Measurements from ENCODE around the gene TNFSF11.
"Not testable (repeated sequence)": the region's sequence is repeated elsewhere in the genome, so short reads cannot be mapped to it uniquely, and the experiment has no call there.

The TNFSF11 gene

GRCh38 chr13:42551611-42552010, 22.3 kb upstream of the TNFSF11 start:
- no peaks in the 10 kb centered on the region for H4K20me1 ChIP-seq (ENCODE audit: insufficient read depth, low read length)
- H3K9ac ChIP-seq (ENCODE audit: low read depth, low read length), result no peak overlapping the region
- no peak overlapping the region for H3K27ac ChIP-seq (ENCODE audit: low read length)
- no peaks in the 10 kb centered on the region for H3K9me3 ChIP-seq (ENCODE audit: insufficient read depth, low read length, severe bottlenecking)
- no peak overlapping the region for H3K4me3 ChIP-seq (ENCODE audit: low read depth in 1 of 2, low read length in 2 of 2)
- no peaks in the 10 kb centered on the region for H3K36me3 ChIP-seq (ENCODE audit: insufficient read depth, low read length)
- no peak for TF ChIP-seq EZH2 (IDR thresholded peaks at IDR 0.05; ENCODE audit: borderline replicate concordance, low read depth, low read length, severe bottlenecking)
- no peak for TF ChIP-seq CTCF (IDR thresholded peaks at IDR 0.05; ENCODE audit: borderline replicate concordance, extremely low read depth, low read length, poor library complexity, severe bottlenecking)
- no peak overlapping the region for H2AFZ ChIP-seq (ENCODE audit: low read depth, low read length)
- no peaks in the 10 kb centered on the region for H3K4me1 ChIP-seq (ENCODE audit: insufficient read depth, low read length)
- DNase-seq (no peak), ATAC-seq (ENCODE audit: insufficient read depth, low read depth) (no peak)
- no peak overlapping the region for H3K4me2 ChIP-seq (ENCODE audit: insufficient read depth, low read length)
- no peaks in the 10 kb centered on the region for H3K79me2 ChIP-seq (ENCODE audit: insufficient read depth, low read length)
- no peaks in the 10 kb centered on the region for H3K27me3 ChIP-seq (ENCODE audit: insufficient read depth, low read length, poor library complexity)

- TF ChIP-seq CTCF (IDR thresholded peaks at IDR 0.05; ENCODE audit: borderline replicate concordance, extremely low read depth, low read length, poor library complexity, severe bottlenecking), result no peak
- no peak for TF ChIP-seq EZH2 (IDR thresholded peaks at IDR 0.05; ENCODE audit: borderline replicate concordance, low read depth, low read length, severe bottlenecking)
- H3K4me2 ChIP-seq (ENCODE audit: insufficient read depth, low read length), result no peak overlapping the region
- no peak for ATAC-seq (ENCODE audit: insufficient read depth, low read depth)
These were observed 20.6 kb upstream of the TNFSF11 start for GRCh38 chr13:42553098-42554046.

GRCh38 chr13:42559057-42559456, 14.9 kb upstream of the TNFSF11 start:
- no peak overlapping the region for H3K4me2 ChIP-seq (ENCODE audit: insufficient read depth, low read length)
- H3K9ac ChIP-seq (ENCODE audit: low read depth, low read length), result no peak overlapping the region
- no peaks in the 10 kb centered on the region for H3K27me3 ChIP-seq (ENCODE audit: insufficient read depth, low read length, poor library complexity)
- no peak overlapping the region for H3K4me3 ChIP-seq (ENCODE audit: low read depth in 1 of 2, low read length in 2 of 2)
- no peaks in the 10 kb centered on the region for H3K9me3 ChIP-seq (ENCODE audit: insufficient read depth, low read length, severe bottlenecking)
- H3K36me3 ChIP-seq (ENCODE audit: insufficient read depth, low read length), result no peaks in the 10 kb centered on the region
- ATAC-seq (ENCODE audit: insufficient read depth, low read depth), result no peak
- H3K79me2 ChIP-seq (ENCODE audit: insufficient read depth, low read length), result no peaks in the 10 kb centered on the region
- H3K27ac ChIP-seq (ENCODE audit: low read length), result no peak overlapping the region
- no peaks in the 10 kb centered on the region for H3K4me1 ChIP-seq (ENCODE audit: insufficient read depth, low read length)
- DNase-seq, result no peak
- no peaks in the 10 kb centered on the region for H4K20me1 ChIP-seq (ENCODE audit: insufficient read depth, low read length)
- no peak overlapping the region for H2AFZ ChIP-seq (ENCODE audit: low read depth, low read length)
- TF ChIP-seq EZH2 (IDR thresholded peaks at IDR 0.05; ENCODE audit: borderline replicate concordance, low read depth, low read length, severe bottlenecking), result no peak

More at GRCh38 chr13:42553098-42554046, 20.6 kb upstream of the TNFSF11 start:
- Histone ChIP-seq H3K9me3 (ENCODE audit: insufficient read depth, low read length, severe bottlenecking) (no peaks in the 10 kb centered on the region), H3K27me3 (ENCODE audit: insufficient read depth, low read length, poor library complexity) (no peaks in the 10 kb centered on the region), H3K27ac (ENCODE audit: low read length) (no peak overlapping the region), H3K9ac (ENCODE audit: low read depth, low read length) (no peak overlapping the region), H3K79me2 (ENCODE audit: insufficient read depth, low read length) (no peaks in the 10 kb centered on the region), H3K4me1 (ENCODE audit: insufficient read depth, low read length) (no peaks in the 10 kb centered on the region), H4K20me1 (ENCODE audit: insufficient read depth, low read length) (no peaks in the 10 kb centered on the region), H3K36me3 (ENCODE audit: insufficient read depth, low read length) (no peaks in the 10 kb centered on the region), H2AFZ (ENCODE audit: low read depth, low read length) (no peak overlapping the region), H3K4me3 (ENCODE audit: low read depth in 1 of 2, low read length in 2 of 2) (no peak overlapping the region)
- no peak for DNase-seq

GRCh38 chr13:42559573-42560218, 14.3 kb upstream of the TNFSF11 start:
- H2AFZ ChIP-seq (ENCODE audit: low read depth, low read length); H3K27me3 ChIP-seq (ENCODE audit: insufficient read depth, low read length, poor library complexity); ATAC-seq (ENCODE audit: insufficient read depth, low read depth); H3K9me3 ChIP-seq (ENCODE audit: insufficient read depth, low read length, severe bottlenecking); H3K9ac ChIP-seq (ENCODE audit: low read depth, low read length); H3K4me3 ChIP-seq (ENCODE audit: low read depth in 1 of 2, low read length in 2 of 2); H3K79me2 ChIP-seq (ENCODE audit: insufficient read depth, low read length); H3K4me1 ChIP-seq (ENCODE audit: insufficient read depth, low read length); H3K4me2 ChIP-seq (ENCODE audit: insufficient read depth, low read length); DNase-seq; H3K27ac ChIP-seq (ENCODE audit: low read length); H3K36me3 ChIP-seq (ENCODE audit: insufficient read depth, low read length); H4K20me1 ChIP-seq (ENCODE audit: insufficient read depth, low read length): not testable (repeated sequence)

- H3K9ac ChIP-seq (ENCODE audit: low read depth, low read length); H4K20me1 ChIP-seq (ENCODE audit: insufficient read depth, low read length); H3K27ac ChIP-seq (ENCODE audit: low read length); H3K36me3 ChIP-seq (ENCODE audit: insufficient read depth, low read length); H3K27me3 ChIP-seq (ENCODE audit: insufficient read depth, low read length, poor library complexity); H3K4me1 ChIP-seq (ENCODE audit: insufficient read depth, low read length); DNase-seq; H3K4me3 ChIP-seq (ENCODE audit: low read depth in 1 of 2, low read length in 2 of 2); ATAC-seq (ENCODE audit: insufficient read depth, low read depth); H2AFZ ChIP-seq (ENCODE audit: low read depth, low read length); H3K4me2 ChIP-seq (ENCODE audit: insufficient read depth, low read length); H3K9me3 ChIP-seq (ENCODE audit: insufficient read depth, low read length, severe bottlenecking); H3K79me2 ChIP-seq (ENCODE audit: insufficient read depth, low read length): not testable (repeated sequence)
These were observed 13.6 kb upstream of the TNFSF11 start for GRCh38 chr13:42560320-42560719.
